Gastrocnemius medialis (tissue), 4 donors: ENCODE measurements around the gene LGALS9.

Experiments used
- CTCF ChIP-seq, 5 experiments: fragments of 450-650 bp in 3 of 5; fragments of 200-600 bp in 2 of 5; sonication (generic) in 2 of 5; IDR thresholded peaks in 4 of 5; conservative IDR thresholded peaks in 1 of 5; 1 replicate in 4 of 5; 2 replicates in 1 of 5; pipeline ENCODE4 v1.5.1; 2016 to 2019; ENCODE audit warnings: antibody characterized with exemption in 5 of 5, mild to moderate bottlenecking in 3 of 5, moderate library complexity in 3 of 5
- POLR2A ChIP-seq, 2 donors: fragments of 450-650 bp; IDR thresholded peaks; one replicate each; pipeline ENCODE4 v1.6.1; 2017; ENCODE audit warnings: antibody characterized with exemption in 2 of 2, mild to moderate bottlenecking in 2 of 2, moderate library complexity in 2 of 2

- TF ChIP-seq CTCF (IDR thresholded peaks at IDR 0.05 in 4 of 5, conservative IDR thresholded peaks at IDR 0.05 in 1 of 5): no peak
- TF ChIP-seq POLR2A (IDR thresholded peaks at IDR 0.05): no peak
These were observed 46.2 kb downstream of the LGALS9 start for GRCh38 chr17:27677191-27677590.
